H1 (cell line): ENCODE results near the gene PDE4D. TPM values are rescaled to one million over a fixed set of nuclear protein-coding genes. Genes with fewer than 3 reads are reported as not detected.

ENCODE experiments used
- CTCF ChIA-PET: fragments of 300-600 bp; sonication (Branson Sonifier 250); formaldehyde crosslinking; loops from one replicate; lab custom pipeline; 2021; ENCODE audit not compliant: partially characterized antibody; lab: Charles Lee
- POLR2A ChIA-PET: fragments of 300-600 bp; sonication (Branson Sonifier 250); formaldehyde crosslinking; loops from one replicate; lab custom pipeline; 2021; ENCODE audit warnings: inconsistent platforms; ENCODE audit not compliant: partially characterized antibody; lab: Charles Lee
- DNase-seq, 2 experiments: peaks; one replicate each; pipeline versions ENCODE4 v3.0.0 to v3.0.0-alpha.2; 2010 to 2022; ENCODE audit warnings: low spot score in 2 of 2, low read depth in 1 of 2, mixed read lengths in 1 of 2
- FAIRE-seq: peaks from 2 replicates; lab custom pipeline; 2011; peaks lifted over from hg19 to GRCh38; lab: Jason Lieb, UNC
- H2AFZ ChIP-seq: 2 replicates; pipeline ENCODE4 v1.8.1; 2012; ENCODE audit warnings: low read length, inconsistent platforms
- H2AK5ac ChIP-seq: 2 replicates; pipeline ENCODE4 v1.6.1; 2013; ENCODE audit warnings: low read depth, low read length
- H2BK120ac ChIP-seq: replicated peaks from 2 replicates; pipeline ENCODE3; 2013; ENCODE audit warnings: low read depth, low read length, inconsistent platforms
- H2BK12ac ChIP-seq: 2 replicates; pipeline ENCODE4 v1.6.1; 2013; ENCODE audit warnings: low read depth, low read length
- H2BK15ac ChIP-seq: 2 replicates; pipeline ENCODE4 v1.6.1; 2013; ENCODE audit warnings: low read length
- H2BK20ac ChIP-seq: 2 replicates; pipeline ENCODE4 v1.6.1; 2013; ENCODE audit warnings: low read length
- H2BK5ac ChIP-seq: 2 replicates; pipeline ENCODE4 v1.6.1; 2013; ENCODE audit warnings: low read depth, low read length
- H3K14ac ChIP-seq: 2 replicates; pipeline ENCODE4 v1.6.1; 2013; ENCODE audit warnings: inconsistent platforms; ENCODE audit not compliant: insufficient read length
- H3K18ac ChIP-seq: 2 replicates; pipeline ENCODE4 v1.6.1; 2013; ENCODE audit warnings: low read length; ENCODE audit errors: extremely low read depth
- H3K23ac ChIP-seq: 2 replicates; pipeline ENCODE4 v1.6.1; 2013; ENCODE audit warnings: inconsistent platforms; ENCODE audit not compliant: insufficient read length
- H3K23me2 ChIP-seq: 2 replicates; pipeline ENCODE4 v1.6.1; 2013; ENCODE audit warnings: low read depth, low read length
- H3K27ac ChIP-seq: 2 replicates; pipeline ENCODE4 v1.6.1; 2011; ENCODE audit warnings: low read depth, low read length, inconsistent platforms
- H3K27me3 ChIP-seq, 4 experiments: replicated peaks in 1 of 4; 1 replicate in 1 of 4; 2 replicates in 3 of 4; pipeline versions ENCODE4 v1.6.1 to v1.8.1; 2011 to 2013; ENCODE audit warnings: low read length in 3 of 4, mild to moderate bottlenecking in 3 of 4, inconsistent platforms in 2 of 4, mixed read lengths in 2 of 4, moderate library complexity in 1 of 4; ENCODE audit not compliant: control insufficient read depth in 3 of 4, insufficient read depth in 3 of 4; ENCODE audit errors: extremely low read depth in 1 of 4
- H3K36me3 ChIP-seq, 4 experiments: 2 replicates each; pipeline versions ENCODE4 v1.6.1 to v1.8.1; 2011 to 2013; ENCODE audit warnings: mild to moderate bottlenecking in 4 of 4, low read length in 3 of 4, moderate library complexity in 2 of 4, control low read depth in 1 of 4, inconsistent platforms in 1 of 4; ENCODE audit not compliant: insufficient read depth in 4 of 4, control insufficient read depth in 2 of 4
- H3K4ac ChIP-seq: replicated peaks from 2 replicates; pipeline ENCODE3; 2013; ENCODE audit warnings: low read length, low read depth, mixed read lengths, inconsistent platforms; ENCODE audit not compliant: insufficient read length
- H3K4me1 ChIP-seq, 4 experiments: replicated peaks in 1 of 4; 1 replicate in 1 of 4; 2 replicates in 3 of 4; pipeline versions ENCODE4 v1.6.1 to v1.8.1; 2011 to 2013; ENCODE audit warnings: low read length in 3 of 4, inconsistent platforms in 2 of 4, mixed read lengths in 1 of 4; ENCODE audit not compliant: insufficient read depth in 4 of 4, control insufficient read depth in 3 of 4
- H3K4me2 ChIP-seq, 2 experiments: 2 replicates each; pipeline versions ENCODE4 v1.6.1 to v1.8.1; 2011 to 2013; ENCODE audit warnings: low read depth in 2 of 2, low read length in 2 of 2, control low read depth in 1 of 2, inconsistent platforms in 1 of 2, mild to moderate bottlenecking in 1 of 2; ENCODE audit not compliant: insufficient read depth in 1 of 2
- H3K4me3 ChIP-seq, 4 experiments: fragments of 200-600, 300-600 bp in 1 of 4; sonication (generic), shearing (Covaris generic), sonication (Bioruptor Twin) in 1 of 4; 2 replicates each; pipeline versions ENCODE4 v1.5.1 to v1.8.1; 2011 to 2016; ENCODE audit warnings: low read length in 4 of 4, low read depth in 3 of 4, control low read depth in 2 of 4, inconsistent platforms in 2 of 4, mild to moderate bottlenecking in 2 of 4, mixed read lengths in 1 of 4, moderate library complexity in 1 of 4; ENCODE audit not compliant: insufficient read depth in 2 of 4; ENCODE audit errors: extremely low read depth in 1 of 4
- H3K56ac ChIP-seq: replicated peaks from 2 replicates; pipeline ENCODE3; 2013; ENCODE audit warnings: low read depth, mild to moderate bottlenecking, mixed read lengths, low read length, inconsistent platforms; ENCODE audit not compliant: insufficient read length
- H3K79me1 ChIP-seq: 2 replicates; pipeline ENCODE4 v1.6.1; 2013; ENCODE audit warnings: low read depth, low read length, control low read depth
- H3K79me2 ChIP-seq, 2 experiments: 2 replicates each; pipeline versions ENCODE4 v1.6.1 to v1.8.1; 2012 to 2013; ENCODE audit warnings: low read length in 2 of 2, mild to moderate bottlenecking in 2 of 2, inconsistent platforms in 1 of 2; ENCODE audit not compliant: insufficient read depth in 2 of 2, control insufficient read depth in 1 of 2
- H3K9ac ChIP-seq, 4 experiments: replicated peaks in 1 of 4; 1 replicate in 1 of 4; 2 replicates in 3 of 4; pipeline versions ENCODE4 v1.6.1 to v1.8.1; 2011 to 2013; ENCODE audit warnings: low read depth in 3 of 4, low read length in 3 of 4, control low read depth in 2 of 4, mild to moderate bottlenecking in 2 of 4, moderate library complexity in 2 of 4, inconsistent platforms in 1 of 4; ENCODE audit errors: extremely low read depth in 1 of 4
- H3K9me3 ChIP-seq, 2 experiments: 2 replicates each; pipeline versions ENCODE4 v1.6.1 to v1.8.1; 2012 to 2013; ENCODE audit warnings: mild to moderate bottlenecking in 2 of 2, moderate library complexity in 2 of 2, control low read depth in 1 of 2, inconsistent platforms in 1 of 2, low read depth in 1 of 2, low read length in 1 of 2, mixed read lengths in 1 of 2; ENCODE audit not compliant: insufficient read depth in 2 of 2
- H4K20me1 ChIP-seq, 2 experiments: replicated peaks in 1 of 2; 2 replicates each; pipeline versions ENCODE3 to v1.8.1; 2011 to 2013; ENCODE audit warnings: inconsistent platforms in 2 of 2, low read length in 2 of 2, mild to moderate bottlenecking in 1 of 2; ENCODE audit not compliant: insufficient read depth in 2 of 2, control insufficient read depth in 1 of 2
- H4K5ac ChIP-seq: 2 replicates; pipeline ENCODE4 v1.6.1; 2013; ENCODE audit warnings: low read length, low read depth, mixed read lengths, inconsistent platforms; ENCODE audit not compliant: insufficient read length
- H4K8ac ChIP-seq: 2 replicates; pipeline ENCODE4 v1.8.0; 2013; ENCODE audit warnings: mild to moderate bottlenecking, moderate library complexity, low read length, inconsistent platforms; ENCODE audit not compliant: insufficient read depth; ENCODE audit errors: extremely low read depth
- H4K91ac ChIP-seq: replicated peaks from 2 replicates; pipeline ENCODE3; 2013; ENCODE audit warnings: low read length, mixed read lengths, inconsistent platforms; ENCODE audit not compliant: insufficient read length
- KDM4A ChIP-seq: IDR thresholded peaks from one replicate; pipeline ENCODE4 v1.7.1; 2012; ENCODE audit warnings: low read depth, mild to moderate bottlenecking, moderate library complexity, low read length, inconsistent platforms; ENCODE audit not compliant: severe bottlenecking
- NANOG ChIP-seq: IDR thresholded peaks from 2 replicates; pipeline ENCODE4 v1.6.1; 2011; ENCODE audit warnings: low read length, low read depth, mild to moderate bottlenecking, inconsistent platforms; ENCODE audit not compliant: insufficient read depth, poor library complexity, severe bottlenecking
- NRF1 ChIP-seq: IDR thresholded peaks from 2 replicates; pipeline ENCODE4 v1.6.1; 2011; ENCODE audit warnings: mild to moderate bottlenecking, low read depth, low read length, improper control_type of control experiment
- RAD21 ChIP-seq, 2 experiments: IDR thresholded peaks in 1 of 2; conservative IDR thresholded peaks in 1 of 2; 2 replicates each; pipeline ENCODE4 v1.6.1; 2011; ENCODE audit warnings: low read depth in 2 of 2, low read length in 2 of 2, improper control_type of control experiment in 1 of 2, inconsistent platforms in 1 of 2, mild to moderate bottlenecking in 1 of 2, moderate library complexity in 1 of 2
- TAF1 ChIP-seq: IDR thresholded peaks from 2 replicates; pipeline ENCODE4 v1.6.1; 2011; ENCODE audit warnings: mild to moderate bottlenecking, low read depth, low read length
- TCF12 ChIP-seq: IDR thresholded peaks from 2 replicates; pipeline ENCODE4 v1.6.1; 2011; ENCODE audit warnings: low read depth, mild to moderate bottlenecking, low read length
- WGBS, 2 experiments: shearing (Covaris generic) in 1 of 2; methylation state at CpG; one replicate each; pipeline versions ENCODE4 v1.1.6 to v1.1.7; 2013 to 2015; ENCODE audit warnings: low lambda C conversion rate in 2 of 2, mixed read lengths in 2 of 2, inconsistent platforms in 1 of 2, low coverage in 1 of 2, missing lambda C conversion rate in 1 of 2; ENCODE audit not compliant: insufficient replicate concordance in 2 of 2, insufficient coverage in 1 of 2, insufficient read length in 1 of 2; ENCODE audit errors: extremely low coverage in 1 of 2, missing lambda C conversion rate in 1 of 2; 5-methylcytosine and 5-hydroxymethylcytosine counted together
- polyA plus RNA-seq, 7 experiments: library from polyadenylated mRNA; depleted of rRNA in 3 of 7; stranded (reverse) in 5 of 7; unstranded in 2 of 7; fragments of >200 nt in 5 of 7; fragments of 200-250 nt in 2 of 7; gene quantifications; 1 replicate in 5 of 7; 2 replicates in 1 of 7; 4 replicates in 1 of 7; pipeline versions ENCODE4 v1.2.1 to v1.2.3, GENCODE V29; 2011 to 2013; ENCODE audit warnings: missing spikeins in 2 of 7, mixed read lengths in 2 of 7
- total RNA-seq: library from RNA; stranded (reverse); fragmentation: NEBNext Ultra II Directional; extraction: Animal tissue kit (Norgen Biotek cat#: 25700); gene quantifications from 2 replicates; pipeline ENCODE4 v1.2.1, GENCODE V29; 2021

Gene PDE4D
- total and polyA plus RNA-seq, 2 of the 8 experiments (the other 6 are each of a cell fraction or from before 2014, with no cell fraction given), result 2.3 to 3.7 TPM

GRCh38 chr5:59282726-59283125 is 610.8 kb downstream of the PDE4D start:
- no peak for DNase-seq
- 91% methylated on average over 1 of the region's 1 CpG; no CpG with 5 or more reads in 1 of the 2 experiments for WGBS, 2 experiments
- Histone ChIP-seq H3K79me2 (no peaks in the 10 kb centered on the region), H2BK15ac (no peak overlapping the region), H2BK120ac (no peak overlapping the region), H2BK12ac (no peak overlapping the region), H3K18ac (no peak overlapping the region), H4K20me1 (no peaks in the 10 kb centered on the region), H3K23me2 (no peaks in the 10 kb centered on the region), H3K36me3 (no peaks in the 10 kb centered on the region), H3K23ac (no peak overlapping the region), H2BK5ac (no peak overlapping the region), H4K5ac (no peak overlapping the region), H3K27me3 (no peaks in the 10 kb centered on the region), H3K9me3 (no peaks in the 10 kb centered on the region), H3K27ac (no peak overlapping the region), H4K91ac (no peak overlapping the region), H3K4me2 (no peak overlapping the region), H3K79me1 (no peaks in the 10 kb centered on the region), H3K9ac (no peak overlapping the region), H3K4me3 (no peak overlapping the region), H2BK20ac (no peak overlapping the region), H2AFZ (no peak overlapping the region), H3K4me1 (no peaks in the 10 kb centered on the region), H3K14ac (no peak overlapping the region), H4K8ac (no peak overlapping the region), H3K4ac (no peak overlapping the region)
- no peak for FAIRE-seq
- POLR2A ChIA-PET, result no interaction called here
- CTCF ChIA-PET, result no interaction called here
- TF ChIP-seq NRF1, result no peak
- no peak for TF ChIP-seq TAF1
- no peak for TF ChIP-seq KDM4A
- no peak for TF ChIP-seq TCF12
- TF ChIP-seq RAD21 (IDR thresholded peaks at IDR 0.05 in 1 of 2, conservative IDR thresholded peaks at IDR 0.05 in 1 of 2; ENCODE audit: low read depth in 2 of 2, low read length in 2 of 2), result no peak
- no peak for TF ChIP-seq NANOG
- TF ChIP-seq, all 59 proteins: peak for 0
- no peak overlapping the region for H3K56ac ChIP-seq
- no peak overlapping the region for H2AK5ac ChIP-seq
